WTC11 (cell line): ENCODE results near the gene CCDC24. TPM values are rescaled to one million over a fixed set of nuclear protein-coding genes. Genes with fewer than 3 reads are reported as not detected.

Experiments
- ATAC-seq: fragments of 200-7000 bp; cut with Tn5 transposase; 2 replicates; pipeline ENCODE4 v1.10.0; 2021; ENCODE audit warnings: mild to moderate bottlenecking, moderate library complexity
- CTCF ChIA-PET: fragments of 300-600 bp; sonication (Branson Sonifier 250); formaldehyde crosslinking; loops from one replicate; lab custom pipeline; 2021; ENCODE audit warnings: antibody characterized with exemption; lab: Charles Lee
- POLR2A ChIA-PET: fragments of 350-600 bp; sonication (Branson Sonifier 250); formaldehyde crosslinking; loops from one replicate; lab custom pipeline; 2021; ENCODE audit warnings: antibody characterized with exemption; lab: Charles Lee
- DNase-seq: peaks from one replicate; pipeline ENCODE4 v3.0.0; 2021; ENCODE audit warnings: low spot score
- H3K27ac Mint-ChIP-seq: 2 replicates; pipeline ENCODE4 v1.8.0; 2021; ENCODE audit warnings: mixed read lengths
- H3K27me3 Mint-ChIP-seq: 2 replicates; pipeline ENCODE4 v1.8.0; 2021; ENCODE audit warnings: low read depth, mild to moderate bottlenecking, moderate library complexity, mixed read lengths
- H3K36me3 Mint-ChIP-seq: 2 replicates; pipeline ENCODE4 v1.8.0; 2021; ENCODE audit warnings: mixed read lengths
- H3K4me1 Mint-ChIP-seq: 2 replicates; pipeline ENCODE4 v1.8.0; 2022; ENCODE audit warnings: mixed read lengths
- H3K4me3 Mint-ChIP-seq: 2 replicates; pipeline ENCODE4 v1.8.0; 2021; ENCODE audit warnings: mild to moderate bottlenecking, moderate library complexity, mixed read lengths
- H3K9me3 Mint-ChIP-seq: 2 replicates; pipeline ENCODE4 v1.8.0; 2021; ENCODE audit warnings: mixed read lengths
- ARID4B ChIP-seq: sonication (generic); formaldehyde crosslinking; IDR thresholded peaks from 2 replicates; pipeline ENCODE4 v1.8.0; 2023; ENCODE audit warnings: missing genetic modification reagents, mild to moderate bottlenecking, borderline replicate concordance
- CBFB ChIP-seq: sonication (generic); formaldehyde crosslinking; IDR thresholded peaks from 2 replicates; pipeline ENCODE4 v1.8.1; 2022; ENCODE audit warnings: mild to moderate bottlenecking, low read depth, missing genetic modification reagents
- CREB1 ChIP-seq: sonication (generic); formaldehyde crosslinking; IDR thresholded peaks from 2 replicates; pipeline ENCODE4 v1.8.0; 2023; ENCODE audit warnings: mild to moderate bottlenecking, missing genetic modification reagents
- CREM ChIP-seq: sonication (generic); formaldehyde crosslinking; IDR thresholded peaks from 2 replicates; pipeline ENCODE4 v1.8.1; 2022; ENCODE audit warnings: mild to moderate bottlenecking, missing genetic modification reagents, moderate library complexity
- ELF4 ChIP-seq: sonication (generic); formaldehyde crosslinking; IDR thresholded peaks from 2 replicates; pipeline ENCODE4 v1.8.1; 2022; ENCODE audit warnings: low read depth, mild to moderate bottlenecking, moderate library complexity, missing genetic modification reagents
- GTF2I ChIP-seq: fragments of 250-450 bp; sonication (Bioruptor Pico); conservative IDR thresholded peaks from 2 replicates; pipeline ENCODE4 v1.4.0; 2021; ENCODE audit warnings: mild to moderate bottlenecking
- HMGA2 ChIP-seq: fragments of 250-450 bp; sonication (Bioruptor Pico); IDR thresholded peaks from 2 replicates; pipeline ENCODE4 v1.4.0; 2021; ENCODE audit warnings: mild to moderate bottlenecking, moderate library complexity
- IRF2 ChIP-seq: sonication (generic); formaldehyde crosslinking; IDR thresholded peaks from 2 replicates; pipeline ENCODE4 v1.8.0; 2022; ENCODE audit warnings: low read depth, missing genetic modification reagents, borderline replicate concordance
- NFYB ChIP-seq: sonication (generic); formaldehyde crosslinking; conservative IDR thresholded peaks from 2 replicates; pipeline ENCODE4 v1.8.0; 2022; ENCODE audit warnings: low read depth, missing genetic modification reagents
- PRRX2 ChIP-seq: fragments of 250-450 bp; sonication (Bioruptor Pico); IDR thresholded peaks from 2 replicates; pipeline ENCODE4 v1.8.0; 2021; ENCODE audit warnings: mild to moderate bottlenecking
- RELA ChIP-seq: sonication (generic); formaldehyde crosslinking; IDR thresholded peaks from 2 replicates; pipeline ENCODE4 v1.8.1; 2022; ENCODE audit warnings: missing genetic modification reagents, mild to moderate bottlenecking, borderline replicate concordance
- SMAD3 ChIP-seq: sonication (generic); formaldehyde crosslinking; IDR thresholded peaks from 2 replicates; pipeline ENCODE4 v1.8.0; 2022; ENCODE audit warnings: missing genetic modification reagents, mild to moderate bottlenecking, borderline replicate concordance
- ZNF121 ChIP-seq: sonication (generic); formaldehyde crosslinking; IDR thresholded peaks from 2 replicates; pipeline ENCODE4 v1.8.0; 2023; ENCODE audit warnings: missing genetic modification reagents
- ZNF396 ChIP-seq: fragments of 250-450 bp; sonication (Bioruptor Pico); IDR thresholded peaks from 2 replicates; pipeline ENCODE4 v1.8.0; 2021; ENCODE audit warnings: mild to moderate bottlenecking, moderate library complexity, borderline replicate concordance
- ZNF671 ChIP-seq: fragments of 250-450 bp; sonication (Bioruptor Pico); IDR thresholded peaks from 2 replicates; pipeline ENCODE4 v1.8.0; 2021; ENCODE audit warnings: mild to moderate bottlenecking
- total RNA-seq: library from RNA; stranded (reverse); gene quantifications from 3 replicates; pipeline ENCODE4 v1.2.3, GENCODE V29; 2021
- TF ChIP-seq, protein P1 (sequence below): sonication (generic); formaldehyde crosslinking; IDR thresholded peaks from 2 replicates; pipeline ENCODE4 v1.8.0; 2023; ENCODE audit warnings: missing genetic modification reagents

Gene CCDC24
- total RNA-seq, 1 experiment from 2014 or later: 12.1 TPM

- no peaks in the 10 kb centered on the region for H3K36me3 Mint-ChIP-seq
- no peaks in the 10 kb centered on the region for H3K4me1 Mint-ChIP-seq
- DNase-seq (peak; percentile 4), ATAC-seq (no peak)
- no peak overlapping the region for H3K4me3 Mint-ChIP-seq
- no peaks in the 10 kb centered on the region for H3K9me3 Mint-ChIP-seq
- peaks cover 22% of the 10 kb centered on the region for H3K27me3 Mint-ChIP-seq
- ChIA-PET CTCF (interaction anchor here (1.8 to 6.8 kb wide), 4 partner anchors 10 to 110 kb away, joined by 9 to 84 read pairs (median 10); no protein-coding TSS in a partner anchor), POLR2A (interaction anchor here (1.5 kb wide), 1 partner anchor 25 kb away, joined by 5 read pairs; no protein-coding TSS in a partner anchor)
- no peak overlapping the region for H3K27ac Mint-ChIP-seq
- no peak for TF ChIP-seq CREB1 (CRISPR knock-in tag)
- TF ChIP-seq, protein P1, sequence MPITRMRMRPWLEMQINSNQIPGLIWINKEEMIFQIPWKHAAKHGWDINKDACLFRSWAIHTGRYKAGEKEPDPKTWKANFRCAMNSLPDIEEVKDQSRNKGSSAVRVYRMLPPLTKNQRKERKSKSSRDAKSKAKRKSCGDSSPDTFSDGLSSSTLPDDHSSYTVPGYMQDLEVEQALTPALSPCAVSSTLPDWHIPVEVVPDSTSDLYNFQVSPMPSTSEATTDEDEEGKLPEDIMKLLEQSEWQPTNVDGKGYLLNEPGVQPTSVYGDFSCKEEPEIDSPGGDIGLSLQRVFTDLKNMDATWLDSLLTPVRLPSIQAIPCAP (CRISPR knock-in tag): no peak
- no peak for TF ChIP-seq ELF4
- TF ChIP-seq ZNF121 (CRISPR knock-in tag): no peak
- no peak for TF ChIP-seq ARID4B (CRISPR knock-in tag)
- no peak for TF ChIP-seq PRRX2 (CRISPR knock-in tag)
- TF ChIP-seq GTF2I (CRISPR knock-in tag): no peak
- TF ChIP-seq ZNF671 (CRISPR knock-in tag): no peak
- no peak for TF ChIP-seq NFYB
- TF ChIP-seq CREM: no peak
- no peak for TF ChIP-seq RELA (CRISPR knock-in tag)
- no peak for TF ChIP-seq HMGA2
- no peak for TF ChIP-seq SMAD3 (CRISPR knock-in tag)
- TF ChIP-seq IRF2 (CRISPR knock-in tag): no peak
- no peak for TF ChIP-seq ZNF396 (CRISPR knock-in tag)
- TF ChIP-seq CBFB (CRISPR knock-in tag): no peak
Measured at GRCh38 chr1:44045064-44045463, 53.7 kb downstream of the CCDC24 start.

Other genes starting within 250 kb of the CCDC24 start
- gene ARTN, start 57.8 kb upstream of the CCDC24 start, total RNA-seq: 23.5 to 28.5 TPM (median 23.6 TPM) in 3 replicates
- 17.8 to 24.2 TPM (median 19.1 TPM) in 3 replicates for gene IPO13, start 44.6 kb upstream of the CCDC24 start, total RNA-seq
- gene DPH2, start 21.6 kb upstream of the CCDC24 start, total RNA-seq: 47.6 to 57.5 TPM (median 51.5 TPM) in 3 replicates
- 108 to 115 TPM (median 110 TPM) in 3 replicates for gene ATP6V0B, start 16.6 kb upstream of the CCDC24 start, total RNA-seq
- 66.7 to 72.2 TPM (median 66.9 TPM) in 3 replicates for gene B4GALT2, start 12.4 kb upstream of the CCDC24 start, total RNA-seq
- gene SLC6A9, start 39.9 kb downstream of the CCDC24 start, total RNA-seq: 10.2 to 14.4 TPM (median 12.5 TPM) in 3 replicates
- gene KLF17, start 127.2 kb downstream of the CCDC24 start, total RNA-seq: not detected in 3 replicates
- gene KLF18, start 150.0 kb downstream of the CCDC24 start, total RNA-seq: 0.05 to 0.09 TPM (median 0.09 TPM) in 3 replicates
- 40.9 to 44.4 TPM (median 42.3 TPM) in 3 replicates for gene DMAP1, start 221.9 kb downstream of the CCDC24 start, total RNA-seq